HG03175 (cell line): ENCODE measurements around the gene DLG2.
"Not testable (repeated sequence)": the region's sequence is repeated elsewhere in the genome, so short reads cannot be mapped to it uniquely, and the experiment has no call there.

Source experiments
- ATAC-seq: cut with Tn5 transposase; IDR thresholded peaks from one replicate; pipeline ENCODE4 v1.9.1; 2021; ENCODE audit warnings: mild to moderate bottlenecking, moderate library complexity; ENCODE audit not compliant: unreplicated experiment

DLG2 gene

GRCh38 chr11:85627332-85627997 lies at the start of gene DLG2:
DLG2 (minus strand) TSS chr11:85627344.
- ATAC-seq: peak; percentile 1

- ATAC-seq: no peak
These were observed 46.2 kb upstream of the DLG2 start for GRCh38 chr11:85673393-85673792.

GRCh38 chr11:85672105-85672902 lies 45.2 kb upstream of the DLG2 start:
- ATAC-seq: no peak

- not testable (repeated sequence) for ATAC-seq
These were observed 44.0 kb upstream of the DLG2 start for GRCh38 chr11:85670949-85671663.

GRCh38 chr11:85668157-85668556 lies 41.0 kb upstream of the DLG2 start:
- ATAC-seq: no peak

- no peak for ATAC-seq
These were observed 39.5 kb upstream of the DLG2 start for GRCh38 chr11:85666687-85667086.

DNA sequence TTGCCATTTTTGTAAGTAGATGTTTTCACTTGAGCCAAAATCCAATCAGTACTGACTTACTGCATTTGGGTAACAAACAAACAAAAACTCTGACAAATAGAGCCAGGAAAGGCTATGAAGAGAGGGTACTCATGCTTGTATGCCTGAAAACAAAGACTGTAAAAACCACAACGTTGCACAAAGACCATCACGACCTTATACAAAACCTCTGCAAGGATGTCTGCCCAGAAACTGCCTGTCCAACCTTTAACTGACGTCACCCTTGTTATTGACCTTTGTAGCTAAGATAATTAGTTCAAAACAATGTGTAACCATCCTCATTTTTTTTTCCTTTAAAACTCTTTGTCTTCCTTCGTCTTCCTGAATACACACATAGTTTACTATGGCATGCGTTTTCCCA lies 38.6 kb upstream of the DLG2 start:
- ATAC-seq: no peak

DNA sequence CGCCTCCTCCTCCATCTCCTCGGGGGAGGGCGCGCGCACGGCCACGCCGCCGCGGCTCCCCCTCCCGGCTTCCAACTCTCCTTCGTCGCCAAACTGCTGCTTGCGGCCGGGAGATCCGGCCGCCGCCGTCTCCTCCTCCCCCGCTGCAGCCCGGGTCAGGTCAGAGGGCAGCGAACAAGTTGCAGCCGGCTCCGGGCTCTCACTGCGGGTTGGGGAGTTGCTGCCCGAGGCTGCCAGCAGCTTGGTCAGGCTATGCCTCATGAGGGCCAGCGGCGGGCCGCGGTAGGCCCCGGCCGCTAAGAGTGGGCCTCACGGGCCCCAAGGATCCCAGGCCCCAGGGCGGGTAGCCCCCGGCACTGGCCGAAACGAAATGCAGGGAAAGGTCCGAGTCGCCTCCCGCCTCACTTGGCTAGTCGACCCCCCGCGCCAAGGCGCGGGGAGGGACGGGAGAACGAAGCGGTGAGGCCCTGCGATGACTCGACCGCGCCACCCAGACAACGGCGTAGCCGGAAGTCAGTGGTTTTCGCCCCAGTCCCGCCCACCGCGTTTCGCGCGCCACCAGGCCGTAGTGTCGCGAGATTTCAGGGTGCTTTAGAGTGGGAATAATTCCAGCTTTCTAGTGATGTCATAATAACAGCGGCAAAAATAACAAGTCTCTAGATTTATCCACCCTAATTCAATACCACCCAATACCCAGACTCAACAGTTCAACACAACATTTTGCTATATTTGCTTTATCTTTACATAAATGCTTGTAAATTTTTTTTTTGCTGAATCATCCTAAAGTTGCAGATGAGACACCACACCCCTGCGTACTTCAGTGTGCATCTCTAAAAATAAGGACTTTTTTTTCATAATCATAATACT lies 37.7 kb upstream of the DLG2 start, which contains the start of gene CREBZF:
Gene CREBZF, minus strand, starts transcription at position 515 of the 867 bp plus-strand sequence. Its CDS starts 254 bp downstream, at position 261.
- peak; percentile 88 for ATAC-seq

DNA sequence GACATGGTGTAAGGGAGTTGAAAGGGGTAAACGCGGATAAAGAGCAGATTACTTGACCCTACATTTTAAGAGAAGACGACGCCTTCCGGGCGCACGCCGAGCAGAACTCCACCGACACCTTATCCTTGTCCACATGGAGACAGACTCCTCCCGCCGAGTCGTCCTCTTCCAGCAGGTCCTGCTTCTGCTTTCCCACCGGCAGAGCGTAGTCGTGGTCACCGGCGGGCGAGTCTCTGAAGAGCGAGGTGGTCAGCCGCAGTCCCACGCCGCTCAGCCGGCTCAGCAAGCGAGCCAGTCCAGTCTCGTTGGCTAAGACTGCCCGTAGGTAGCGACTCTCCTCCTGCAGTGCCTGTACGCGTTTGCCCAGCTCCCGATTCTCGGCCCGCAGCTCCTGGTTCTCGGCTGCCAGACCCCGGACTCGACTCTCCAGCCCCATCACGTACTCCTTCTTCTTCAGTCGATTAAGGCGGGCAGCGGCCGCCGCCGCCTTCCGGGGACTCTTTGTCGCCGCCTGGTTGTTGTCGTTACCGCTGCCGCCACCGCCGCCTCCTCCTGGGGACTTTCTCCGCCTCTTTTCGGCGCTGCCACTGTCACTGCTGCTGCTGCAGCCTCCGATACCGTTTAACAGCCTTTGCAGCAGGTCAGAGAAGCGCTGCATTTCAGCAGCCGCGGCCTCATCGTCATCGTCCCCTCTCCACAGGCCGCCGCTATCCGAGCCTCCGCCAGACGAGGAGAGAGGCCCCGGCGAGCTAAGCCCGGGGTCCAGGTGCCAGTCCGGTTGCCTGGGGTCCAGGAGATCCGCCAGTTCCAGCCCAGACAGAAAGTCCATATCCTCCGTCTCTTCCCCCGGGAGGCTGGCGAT lies 36.8 kb upstream of the DLG2 start:
- peak; percentile 74 for ATAC-seq

GRCh38 chr11:85663080-85663752 lies 36.1 kb upstream of the DLG2 start:
- no peak for ATAC-seq

GRCh38 chr11:85661972-85662664 lies 35.0 kb upstream of the DLG2 start:
- no peak for ATAC-seq

- ATAC-seq: no peak
These were observed 31.0 kb upstream of the DLG2 start for GRCh38 chr11:85658180-85658579.

GRCh38 chr11:85656777-85657176 lies 29.6 kb upstream of the DLG2 start:
- ATAC-seq: no peak

DNA sequence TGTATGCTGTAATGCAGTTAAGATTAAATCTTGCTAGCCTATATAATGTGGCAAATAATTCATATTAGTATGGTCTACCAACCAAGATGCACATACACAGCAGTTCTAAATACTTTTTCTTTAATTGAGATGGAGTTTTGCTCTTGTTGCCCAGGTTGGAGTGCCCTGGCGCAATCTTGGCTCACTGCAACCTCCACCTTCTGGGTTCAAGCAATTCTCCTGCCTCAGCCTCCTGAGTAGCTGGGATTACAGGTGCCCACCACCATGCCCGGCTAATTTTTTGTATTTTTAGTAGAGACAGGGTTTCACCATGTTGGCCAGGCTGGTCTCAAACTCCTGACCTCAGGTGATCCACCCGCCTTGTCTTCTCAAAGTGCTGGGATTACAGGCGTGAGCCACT lies 27.2 kb upstream of the DLG2 start:
- ATAC-seq: not testable (repeated sequence)

- ATAC-seq: no peak
These were observed 25.8 kb upstream of the DLG2 start for GRCh38 chr11:85652786-85653447.

DNA sequence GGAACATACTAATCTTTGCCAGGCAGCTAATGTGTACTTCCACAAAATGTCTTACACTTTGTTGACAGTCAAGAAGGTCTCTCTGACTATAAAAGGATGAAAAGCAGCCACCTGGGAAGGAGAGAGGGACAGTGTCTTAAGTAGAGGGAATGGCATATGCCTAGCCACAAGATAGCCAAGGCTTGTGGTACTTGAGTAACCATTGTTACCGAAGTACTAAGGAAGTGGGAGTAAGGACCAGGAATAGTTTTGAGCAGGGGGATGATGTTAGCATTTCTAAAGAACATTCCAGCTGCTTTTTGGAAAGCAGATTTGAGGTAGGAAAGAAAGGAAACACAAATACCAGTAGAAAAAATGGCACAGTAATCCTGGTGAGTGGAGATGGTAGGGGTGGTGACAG lies 24.0 kb upstream of the DLG2 start:
- ATAC-seq: no peak

GRCh38 chr11:85647604-85648299 lies 20.6 kb upstream of the DLG2 start, which contains the start of gene TMEM126A:
TMEM126A (plus strand) TSS chr11:85647967; CDS start chr11:85650256, 2,289 bp downstream.
- ATAC-seq: peak; percentile 100
